Right lung (tissue), 10 donors: Measurements from ENCODE around the gene SLC4A7. TPM values are rescaled to one million over a fixed set of nuclear protein-coding genes. Genes with fewer than 3 reads are reported as not detected.
"Not testable (repeated sequence)": the region's sequence is repeated elsewhere in the genome, so short reads cannot be mapped to it uniquely, and the experiment has no call there.

Experiments
- DNase-seq, 2 donors: peaks; one replicate each; pipeline ENCODE4 v3.0.0-alpha.2; 2013
- long read RNA-seq, 8 donors: transcript quantifications; one replicate each; lab custom pipeline, GENCODE V29; 2026
- polyA plus RNA-seq, 5 donors: library from polyadenylated mRNA; unstranded; fragments of 120-200 nt; gene quantifications; one replicate each; pipeline versions ENCODE4 v1.2.1 to v1.2.3, GENCODE V29; 2013; ENCODE audit warnings: inconsistent platforms in 1 of 5, low replicate concordance in 1 of 5; ENCODE audit not compliant: insufficient read length in 5 of 5, insufficient read depth in 1 of 5

The SLC4A7 gene
- 10 to 100 TPM; 19.7 to 44.6 (median 38.3) TPM for polyA plus RNA-seq
- long read RNA-seq, donor 1, result 0 reads
- long read RNA-seq, donor 2, result 0 reads
- long read RNA-seq, donor 3, result 0 reads
- long read RNA-seq, donor 4, result 0 reads
- long read RNA-seq, donor 5, partial matches to known transcripts, result 0 of 1 reads
- long read RNA-seq, donor 5, other reads (novel, unspliced or antisense), result 0 of 1 reads
- long read RNA-seq, donor 6, partial matches to known transcripts, result 0 of 1 reads
- long read RNA-seq, donor 6, other reads (novel, unspliced or antisense), result 0 of 1 reads
- long read RNA-seq, donor 7, partial matches to known transcripts, result 0 of 1 reads
- long read RNA-seq, donor 7, other reads (novel, unspliced or antisense), result 0 of 1 reads
- long read RNA-seq, donor 8, partial matches to known transcripts, result 0 of 1 reads
- long read RNA-seq, donor 8, other reads (novel, unspliced or antisense), result 0 of 1 reads

DNA sequence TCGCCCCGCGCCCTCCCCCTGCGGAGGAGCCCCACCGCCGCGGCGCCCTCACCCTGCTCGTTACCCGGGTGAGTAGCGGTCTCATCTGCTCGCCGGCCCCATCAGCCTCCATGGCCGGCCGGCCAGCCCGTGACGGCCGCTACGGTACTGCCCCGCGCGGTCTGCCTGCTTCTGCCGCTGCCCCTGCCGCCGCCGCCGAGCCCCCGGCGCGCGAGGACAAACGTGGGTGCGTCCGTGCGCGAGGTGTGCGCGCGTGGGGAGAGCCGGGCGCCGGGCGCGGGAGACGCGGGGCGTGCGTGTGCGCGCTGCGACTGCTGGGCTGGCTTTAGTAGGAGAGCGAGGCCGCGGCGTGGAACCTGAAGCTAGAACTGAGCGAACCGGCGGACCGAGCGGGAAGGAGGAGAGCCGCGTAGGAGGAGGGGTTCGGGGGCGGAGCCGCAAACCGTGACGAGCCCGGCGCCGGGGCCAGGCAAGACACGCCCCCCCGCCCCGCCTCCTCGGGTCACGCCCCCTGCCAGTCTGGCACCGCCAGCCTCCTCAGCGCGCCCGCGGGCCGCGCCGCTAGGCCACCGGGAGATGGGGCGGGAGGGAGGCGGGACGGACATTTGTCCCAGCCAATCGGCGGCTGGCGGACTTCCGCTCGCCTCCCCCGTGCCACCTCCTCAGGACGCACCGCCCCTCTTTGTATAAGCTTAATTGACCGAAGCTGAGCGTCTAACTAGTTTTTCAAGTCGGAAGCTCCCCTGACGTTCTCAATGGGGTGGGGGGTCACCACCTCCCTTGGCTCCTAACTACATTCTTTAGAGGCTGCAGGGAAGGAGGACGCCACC lies at the start of gene SLC4A7:
SLC4A7 (minus strand) TSS at position 370 of the 830 bp plus-strand sequence; CDS start at position 112, 258 bp downstream.
- peak; percentile 97 for DNase-seq

GRCh38 chr3:27533261-27533607 lies 49.0 kb upstream of the SLC4A7 start:
- DNase-seq, result no peak

- DNase-seq, result no peak
Observed at GRCh38 chr3:27532426-27533260, 48.5 kb upstream of the SLC4A7 start.

GRCh38 chr3:27531193-27531751 lies 47.1 kb upstream of the SLC4A7 start:
- not testable (repeated sequence) for DNase-seq

DNA sequence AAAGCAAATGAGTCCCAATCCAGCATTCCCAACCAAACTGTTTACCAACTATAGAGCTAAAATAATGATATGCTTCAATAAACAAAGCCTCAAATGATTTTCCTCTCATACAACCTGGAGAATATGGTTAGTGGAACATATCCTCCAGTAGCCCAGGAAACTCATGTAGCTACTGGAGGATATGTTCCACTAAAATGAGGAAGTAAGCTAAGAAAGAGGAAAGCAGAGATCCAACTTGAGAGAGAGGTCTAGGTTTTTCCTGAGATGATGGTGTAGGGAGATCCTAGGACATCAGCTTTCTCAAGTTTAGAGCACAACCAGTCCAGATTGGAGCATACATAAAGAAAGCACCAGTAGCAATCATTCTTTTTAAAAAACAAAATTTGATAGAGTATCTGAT lies 44.6 kb upstream of the SLC4A7 start:
- DNase-seq, result no peak

DNA sequence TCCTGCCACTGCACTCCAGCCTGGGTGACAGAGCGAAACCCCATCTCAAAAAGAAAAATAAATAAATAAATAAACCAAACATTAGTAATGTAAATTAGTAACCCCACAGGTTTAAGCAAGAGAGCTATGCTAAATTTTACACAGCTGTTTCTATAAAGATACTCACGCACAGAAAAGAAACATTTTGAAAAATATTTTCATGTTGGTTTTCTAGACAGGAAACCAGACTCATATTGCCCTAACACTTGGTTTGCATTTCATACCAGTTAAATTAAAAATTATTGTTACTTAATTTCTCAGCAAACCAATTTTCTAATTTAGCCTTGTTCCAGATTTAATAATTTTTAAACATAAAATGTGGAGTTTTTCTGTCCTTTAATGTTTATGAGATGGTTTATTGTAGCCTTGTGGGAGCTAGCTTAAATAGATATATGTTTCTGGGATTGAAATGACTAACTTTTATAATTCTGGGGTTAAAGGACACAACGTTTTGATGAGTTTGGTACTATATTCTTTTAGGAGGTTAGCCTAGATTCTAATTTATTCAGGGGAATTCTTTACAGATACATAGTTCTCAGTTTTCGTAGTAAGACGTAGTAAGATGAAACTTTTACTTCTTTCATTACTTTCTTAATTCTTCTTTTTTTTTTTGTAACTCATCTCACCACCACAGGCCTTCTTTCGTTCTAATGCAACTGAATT lies 42.6 kb upstream of the SLC4A7 start:
- DNase-seq, result no peak

GRCh38 chr3:27521872-27522265 lies 37.7 kb upstream of the SLC4A7 start:
- DNase-seq, result no peak

GRCh38 chr3:27521179-27521871 lies 37.1 kb upstream of the SLC4A7 start:
- DNase-seq, result no peak

DNA sequence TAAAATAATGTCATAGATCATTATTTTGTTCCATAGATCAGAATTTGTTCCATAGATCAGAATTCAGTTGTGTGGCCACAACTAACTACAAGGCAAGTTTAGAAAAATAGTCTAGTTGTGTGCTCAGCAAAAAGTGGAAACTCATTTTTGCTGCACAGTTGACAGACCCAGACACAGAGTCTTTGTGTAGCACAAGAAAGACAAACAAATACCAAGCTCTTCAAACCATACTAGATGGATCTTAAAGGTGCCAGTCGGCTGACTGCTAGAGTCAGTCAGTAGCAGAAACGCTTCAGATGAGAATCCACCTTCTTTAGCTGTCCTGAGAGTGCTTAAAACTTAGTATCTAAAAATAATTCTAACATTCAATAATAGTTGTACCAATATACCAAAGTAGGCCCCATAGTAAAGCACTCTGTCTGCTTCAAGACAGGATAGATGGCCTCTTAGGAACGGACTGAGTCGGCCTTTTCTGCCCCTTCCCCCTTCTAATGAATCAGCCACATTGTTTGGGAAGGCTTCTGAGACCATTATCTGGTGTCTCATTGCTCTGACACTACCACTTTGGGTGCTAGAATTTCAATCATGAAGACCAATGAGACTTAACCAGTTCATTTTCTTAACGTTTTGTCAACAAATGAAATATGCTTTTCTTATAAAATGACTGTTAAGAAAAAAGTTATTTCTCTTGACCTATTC lies 27.7 kb upstream of the SLC4A7 start:
- DNase-seq, result no peak

GRCh38 chr3:27509376-27509775 lies 25.2 kb upstream of the SLC4A7 start:
- no peak for DNase-seq

DNA sequence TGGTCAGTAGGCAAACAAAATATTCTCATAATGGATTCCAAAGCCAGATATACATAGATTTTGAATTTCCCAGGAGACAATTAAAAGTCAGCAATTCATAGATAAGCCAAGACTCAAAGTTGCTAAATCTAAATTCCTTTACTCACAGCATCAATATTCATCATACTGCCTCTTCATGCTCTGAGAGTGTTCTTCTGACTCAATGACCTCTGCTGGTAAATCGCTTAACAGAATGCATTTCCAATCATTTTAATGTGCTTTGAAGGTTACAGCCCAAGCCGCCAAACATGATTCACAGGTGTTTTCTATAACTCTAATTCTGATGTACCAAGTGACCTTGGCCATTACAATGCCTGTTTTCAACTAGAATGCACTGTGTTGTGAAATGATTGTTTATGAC lies 24.2 kb upstream of the SLC4A7 start:
- DNase-seq, result no peak

DNA sequence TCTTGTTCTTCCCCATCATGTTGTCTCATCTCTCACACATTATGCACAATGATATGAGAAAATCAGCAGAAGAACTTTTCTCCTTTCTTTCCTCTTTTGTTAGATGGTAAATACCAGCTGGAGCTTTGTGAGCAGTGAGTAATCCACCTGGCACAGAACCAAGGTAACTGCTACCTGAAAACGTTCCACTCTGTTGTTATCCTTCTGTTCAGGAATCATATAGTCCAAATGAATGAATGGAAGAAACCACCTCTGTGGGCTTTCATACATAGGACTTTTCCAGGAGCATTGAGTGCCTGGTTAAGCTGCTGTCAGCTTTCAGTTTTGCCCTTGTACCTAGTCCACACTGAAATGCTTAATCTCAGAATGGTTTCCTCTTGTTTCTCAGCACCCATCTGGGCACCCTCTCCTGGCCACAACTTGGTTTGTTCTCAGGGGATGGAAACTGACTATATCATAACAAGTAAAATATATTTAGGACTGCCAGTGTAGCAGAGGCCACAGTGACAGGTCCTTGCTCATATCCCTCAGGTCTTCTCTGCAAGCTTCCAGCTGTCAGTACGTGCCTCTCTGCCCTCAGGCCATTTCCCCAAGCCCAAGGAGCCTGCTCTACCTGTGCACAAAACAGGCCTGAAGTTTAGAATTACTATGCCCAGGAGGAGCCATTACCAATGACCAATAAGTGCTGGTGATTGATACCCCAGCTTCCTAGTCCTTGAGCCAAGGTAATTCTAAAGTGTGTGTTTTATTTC lies 23.5 kb upstream of the SLC4A7 start:
- no peak for DNase-seq

DNA sequence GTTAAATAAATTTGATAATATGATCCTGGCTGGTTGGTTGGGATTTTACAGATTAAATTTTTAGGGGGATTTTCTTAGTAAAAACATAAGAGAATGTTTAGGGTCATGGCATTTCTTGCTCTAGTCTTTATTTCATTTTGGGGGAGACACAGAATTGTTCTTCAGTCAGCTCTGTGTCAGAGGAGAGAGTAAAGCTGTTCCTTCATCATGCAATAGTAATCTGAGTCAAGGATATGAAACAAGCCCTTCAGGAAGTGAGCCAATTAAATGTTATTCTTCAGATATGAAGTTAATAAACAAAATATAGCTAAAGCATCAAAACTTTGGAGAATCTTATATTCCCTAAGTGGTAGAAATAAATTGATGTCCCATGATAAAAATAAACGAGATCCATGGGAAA lies 22.9 kb upstream of the SLC4A7 start:
- DNase-seq, result no peak

DNA sequence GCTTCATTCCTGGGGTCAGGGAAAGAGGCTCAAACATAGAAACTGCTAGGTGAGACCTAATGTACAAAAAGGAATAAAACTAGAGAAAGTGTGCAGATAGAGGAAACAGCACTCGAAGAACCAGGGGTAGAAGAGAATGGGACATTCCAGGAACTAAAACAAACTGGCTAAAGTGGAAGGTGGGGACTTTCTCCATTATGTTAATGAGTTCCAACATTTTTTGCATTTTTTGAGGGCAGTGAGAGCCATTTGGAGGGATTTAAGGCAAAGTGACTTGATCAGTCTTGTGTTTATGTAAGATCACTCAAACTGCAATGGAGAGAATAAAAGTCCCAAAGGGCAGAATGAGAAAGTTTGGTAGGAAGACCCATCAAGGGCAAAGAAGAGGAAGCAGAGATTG lies 20.6 kb upstream of the SLC4A7 start:
- DNase-seq, result no peak

DNA sequence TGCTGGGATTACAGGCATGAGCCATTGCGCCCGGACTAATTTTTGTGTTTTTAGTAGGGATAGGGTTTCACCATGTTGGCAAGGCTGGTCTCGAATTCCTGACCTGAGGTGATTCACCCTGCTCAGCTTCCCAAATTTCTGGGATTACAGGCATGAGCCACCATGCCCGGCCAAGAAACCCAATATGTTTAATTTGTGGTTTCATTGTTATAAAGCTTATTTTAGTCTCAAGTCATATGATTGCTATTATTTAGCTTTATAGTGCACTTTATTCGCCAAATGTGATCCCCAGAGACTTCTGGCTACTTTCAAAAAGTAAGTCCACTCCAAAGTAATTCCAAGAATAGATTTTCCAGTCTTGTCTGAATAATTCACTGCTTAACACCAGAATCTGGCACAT lies 19.3 kb upstream of the SLC4A7 start:
- no peak for DNase-seq

DNA sequence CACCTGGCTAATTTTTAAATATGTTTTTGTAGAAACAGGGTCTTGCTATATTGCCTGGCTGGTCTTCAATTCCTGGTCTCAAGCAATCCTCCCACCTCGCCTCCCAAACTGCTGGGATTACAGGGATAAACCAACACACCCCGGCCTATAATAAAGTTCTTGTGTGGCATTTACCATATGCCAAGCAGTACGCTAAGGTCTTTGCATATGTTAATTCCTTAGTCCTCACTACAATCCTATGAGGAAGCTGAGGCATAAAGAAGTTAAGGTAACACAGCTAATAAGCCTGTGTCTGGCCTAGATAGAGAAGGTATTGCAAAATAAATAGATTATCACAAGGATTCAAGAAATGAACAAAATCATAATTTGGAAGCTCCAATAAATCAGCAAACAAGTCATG lies 17.6 kb upstream of the SLC4A7 start:
- no peak for DNase-seq

DNA sequence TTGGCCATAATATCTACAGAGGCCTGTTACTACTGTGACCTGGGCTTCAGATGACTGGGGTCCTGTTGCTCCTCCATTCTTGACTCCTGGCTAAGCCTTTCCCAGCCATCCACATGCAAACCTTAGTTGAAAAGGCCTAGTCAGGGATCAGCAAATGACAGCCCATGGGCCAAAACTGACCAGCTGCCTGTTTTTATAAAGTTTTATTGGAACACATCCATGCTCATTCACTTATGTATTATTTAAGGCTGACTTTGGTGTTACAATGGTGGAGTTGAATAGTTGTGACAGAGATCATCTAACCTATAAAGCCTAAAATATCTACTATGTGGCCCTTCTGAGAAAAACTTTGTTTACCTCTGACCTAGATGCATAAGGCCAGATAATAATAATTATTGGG lies 16.8 kb upstream of the SLC4A7 start:
- DNase-seq, result no peak

DNA sequence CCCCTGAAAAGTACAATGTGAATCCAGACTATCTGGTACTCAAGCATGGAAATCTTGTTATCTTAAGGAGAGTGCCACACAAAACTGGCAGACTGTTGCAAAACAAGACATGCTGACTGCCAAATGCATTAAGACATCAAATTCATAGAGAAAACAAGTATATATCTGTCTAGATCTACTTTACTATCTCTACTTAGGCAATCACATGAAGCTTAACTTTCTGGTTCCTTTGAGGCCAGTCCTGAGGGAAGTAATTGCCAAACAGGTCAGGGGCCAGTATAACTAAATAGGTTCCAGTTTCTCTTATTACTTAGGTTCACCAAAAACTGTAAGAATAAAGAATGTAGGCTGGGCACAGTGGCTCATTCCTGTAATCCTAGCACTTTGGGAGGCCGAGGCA lies 15.9 kb upstream of the SLC4A7 start:
- no peak for DNase-seq

DNA sequence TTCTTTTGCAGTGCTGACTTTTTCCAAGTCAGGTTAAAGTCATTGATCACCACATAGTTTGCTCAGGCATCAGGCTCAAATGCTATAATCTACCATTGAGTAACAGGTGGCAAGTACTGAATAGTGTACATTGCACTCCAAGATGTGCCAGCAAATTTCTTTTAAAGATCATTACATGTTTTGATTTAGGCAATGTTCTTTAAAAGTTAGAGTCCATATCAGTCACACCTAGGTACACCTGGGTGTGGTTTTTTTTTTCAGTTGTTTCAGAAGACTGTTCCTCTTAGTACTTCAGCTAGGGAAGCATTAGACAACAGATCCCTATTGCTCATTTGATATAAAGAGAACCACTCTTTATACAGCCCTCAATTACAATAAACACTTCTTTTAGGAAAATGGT lies 10.6 kb upstream of the SLC4A7 start:
- no peak for DNase-seq
